ENCODE measurements around the gene MYLK4.

The MYLK4 gene

DNA sequence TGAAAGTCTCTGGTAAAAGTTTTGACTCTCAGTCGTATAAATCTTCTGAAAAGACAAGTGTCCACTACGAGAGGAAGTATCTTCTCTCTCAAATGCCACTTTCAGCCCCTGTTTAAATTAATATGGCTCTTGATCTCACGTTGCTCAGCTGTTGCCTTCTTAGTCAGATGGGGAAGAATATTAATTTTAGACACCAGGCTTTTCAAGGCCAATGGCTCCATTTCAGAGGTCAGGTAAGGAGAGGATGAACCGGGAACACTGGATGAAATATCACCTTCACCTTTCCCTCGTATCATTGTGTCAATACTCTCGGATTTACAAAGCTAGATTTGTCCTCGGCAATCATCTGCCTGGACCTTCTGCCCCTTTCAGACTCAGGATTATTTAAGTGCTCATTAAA is at the start of gene MYLK4:
Gene MYLK4, minus strand, starts transcription at position 91 of the 400 bp plus-strand sequence. CDS start 1,628 bp downstream, outside the sequence.
- no peak for DNase-seq

DNA sequence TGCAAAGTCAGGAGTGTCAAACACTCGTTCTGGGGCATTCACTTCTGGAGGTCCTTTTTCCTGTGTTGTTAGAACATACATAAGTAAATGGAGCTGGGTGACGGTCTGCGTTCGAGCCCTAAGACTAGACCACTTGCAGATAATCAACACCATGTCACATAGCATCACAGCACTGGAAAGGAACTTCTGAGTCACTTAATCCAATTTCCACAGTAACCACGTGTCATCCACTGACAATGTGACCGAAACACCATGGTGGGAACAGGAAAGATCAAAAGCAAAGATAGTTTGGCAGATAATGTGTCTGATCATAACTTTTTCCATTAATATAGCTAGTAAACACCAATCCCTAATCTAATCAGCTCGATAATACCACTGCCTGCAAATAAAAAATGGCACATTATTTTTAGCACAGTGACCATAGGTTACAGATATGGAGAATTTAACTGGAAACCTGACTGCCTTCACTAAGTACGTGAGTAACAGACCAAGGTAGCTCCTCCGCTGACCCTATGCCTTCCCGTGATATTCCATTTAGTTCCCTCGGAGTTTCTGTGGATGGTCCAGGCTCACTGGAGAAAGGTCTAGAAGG is 49.3 kb upstream of the MYLK4 start:
- no peak for DNase-seq

GRCh38 chr6:2798586-2799134 is 47.9 kb upstream of the MYLK4 start:
- DNase-seq = no peak

- no peak for DNase-seq
These were observed 46.9 kb upstream of the MYLK4 start for GRCh38 chr6:2797564-2798031.

DNA sequence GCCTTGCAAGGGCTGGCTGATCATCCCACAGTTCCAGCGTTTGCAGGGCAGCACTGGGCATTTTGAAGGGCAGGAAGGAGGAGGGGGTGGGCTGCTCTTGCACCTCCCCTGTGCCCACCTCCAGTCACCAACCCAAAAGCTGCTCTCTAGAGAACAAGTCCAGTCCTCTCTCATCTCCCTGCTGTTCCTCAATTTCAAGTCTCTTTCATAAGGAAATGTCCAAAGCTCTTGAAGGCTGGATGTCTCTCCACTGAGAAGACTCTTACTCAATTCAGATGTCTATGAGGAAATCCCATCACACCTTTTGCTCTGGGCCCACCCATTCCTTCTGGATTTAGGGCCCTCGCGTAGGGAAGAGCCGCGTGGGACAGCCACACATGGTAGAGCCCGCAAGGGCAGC is 46.1 kb upstream of the MYLK4 start:
- DNase-seq = no peak

- DNase-seq = no peak
These were observed 45.2 kb upstream of the MYLK4 start for GRCh38 chr6:2795956-2796355.

DNA sequence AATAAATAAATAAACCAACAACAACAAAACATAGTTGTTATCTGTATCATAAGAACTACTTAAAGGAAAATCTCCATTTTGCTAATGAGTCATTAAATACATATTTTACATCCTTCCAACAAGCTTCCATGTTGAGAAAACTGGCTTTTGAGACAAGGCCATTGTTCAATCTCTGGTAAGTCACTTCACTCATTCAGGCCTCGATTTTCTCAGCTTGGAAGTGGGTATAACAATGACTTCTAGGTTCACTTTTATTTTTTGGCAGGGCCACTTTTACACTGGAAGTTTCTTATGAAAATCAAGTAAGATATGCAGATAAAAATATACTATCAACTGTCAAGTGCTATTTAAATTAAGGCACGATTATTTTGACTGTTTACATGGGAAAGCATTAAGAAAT is 44.4 kb upstream of the MYLK4 start:
- DNase-seq = no peak

GRCh38 chr6:2794171-2794730 is 43.5 kb upstream of the MYLK4 start:
- no peak for DNase-seq

DNA sequence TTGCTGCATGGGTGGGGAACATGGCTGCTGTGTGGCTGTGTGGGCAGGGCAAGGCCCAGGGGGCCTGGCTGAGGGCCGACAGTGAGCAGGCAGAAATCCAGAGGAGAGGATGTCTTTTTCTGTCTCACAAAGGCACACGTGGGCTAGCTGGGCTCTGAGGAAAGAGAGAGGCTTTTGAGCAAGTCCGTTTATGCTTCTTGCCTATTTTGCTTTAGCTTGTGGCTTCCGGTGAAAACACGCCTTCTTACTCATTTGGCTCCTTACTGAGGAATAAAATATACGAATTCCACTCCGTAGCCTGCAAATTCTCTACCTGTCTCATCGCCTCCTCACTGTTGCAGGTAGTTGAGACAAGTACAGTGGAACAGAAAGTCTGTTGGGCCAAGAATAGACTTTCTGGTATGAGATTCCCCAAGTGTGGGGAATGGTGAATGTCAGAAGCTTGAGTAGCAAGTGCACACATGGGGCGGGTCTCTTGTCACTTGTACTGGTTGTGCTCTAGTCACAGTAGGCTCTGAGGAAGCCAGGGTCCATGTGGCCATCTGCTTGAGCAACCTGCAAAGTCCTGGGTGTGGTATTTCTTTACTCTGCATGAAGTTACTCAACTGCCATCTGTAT is 42.9 kb upstream of the MYLK4 start:
- DNase-seq = no peak

DNA sequence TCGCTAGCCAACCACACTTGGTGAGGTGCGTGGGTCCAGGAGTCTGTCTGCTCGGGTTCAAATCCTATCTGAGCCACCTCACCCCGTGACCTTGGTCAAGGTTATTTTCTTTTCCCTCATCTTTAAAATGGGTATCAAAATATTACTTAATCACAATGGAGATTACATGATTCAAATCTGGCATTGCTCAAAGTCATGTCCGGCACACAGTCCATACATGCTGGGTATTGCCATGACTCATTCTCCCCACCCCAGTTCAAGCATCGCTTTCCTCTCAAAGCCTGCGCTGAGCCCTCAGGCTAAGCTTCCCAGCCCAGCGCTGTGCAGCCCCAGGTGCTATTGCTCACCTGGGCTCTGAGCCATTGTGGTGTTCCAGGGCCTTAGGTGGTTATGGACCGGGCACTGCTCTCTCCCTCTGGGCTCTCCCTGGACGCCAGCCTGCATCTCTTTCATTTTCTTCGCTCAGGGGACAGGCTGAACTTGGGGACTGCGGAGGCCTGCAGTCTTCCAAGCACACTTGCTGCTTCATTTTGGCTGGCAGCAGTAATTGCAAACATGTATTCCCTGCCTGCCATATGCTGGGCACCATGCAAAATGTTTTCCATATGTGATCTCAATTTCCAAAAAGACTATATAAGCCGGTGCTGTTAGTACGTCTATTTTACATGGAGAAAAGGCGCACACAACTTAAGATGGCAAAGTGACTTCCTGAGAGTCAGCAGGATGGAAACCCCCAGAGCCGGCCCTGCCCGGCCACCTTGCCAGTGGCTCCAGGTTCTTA is 41.8 kb upstream of the MYLK4 start:
- DNase-seq = no peak

GRCh38 chr6:2791450-2791974 is 40.8 kb upstream of the MYLK4 start:
- DNase-seq = no peak

DNA sequence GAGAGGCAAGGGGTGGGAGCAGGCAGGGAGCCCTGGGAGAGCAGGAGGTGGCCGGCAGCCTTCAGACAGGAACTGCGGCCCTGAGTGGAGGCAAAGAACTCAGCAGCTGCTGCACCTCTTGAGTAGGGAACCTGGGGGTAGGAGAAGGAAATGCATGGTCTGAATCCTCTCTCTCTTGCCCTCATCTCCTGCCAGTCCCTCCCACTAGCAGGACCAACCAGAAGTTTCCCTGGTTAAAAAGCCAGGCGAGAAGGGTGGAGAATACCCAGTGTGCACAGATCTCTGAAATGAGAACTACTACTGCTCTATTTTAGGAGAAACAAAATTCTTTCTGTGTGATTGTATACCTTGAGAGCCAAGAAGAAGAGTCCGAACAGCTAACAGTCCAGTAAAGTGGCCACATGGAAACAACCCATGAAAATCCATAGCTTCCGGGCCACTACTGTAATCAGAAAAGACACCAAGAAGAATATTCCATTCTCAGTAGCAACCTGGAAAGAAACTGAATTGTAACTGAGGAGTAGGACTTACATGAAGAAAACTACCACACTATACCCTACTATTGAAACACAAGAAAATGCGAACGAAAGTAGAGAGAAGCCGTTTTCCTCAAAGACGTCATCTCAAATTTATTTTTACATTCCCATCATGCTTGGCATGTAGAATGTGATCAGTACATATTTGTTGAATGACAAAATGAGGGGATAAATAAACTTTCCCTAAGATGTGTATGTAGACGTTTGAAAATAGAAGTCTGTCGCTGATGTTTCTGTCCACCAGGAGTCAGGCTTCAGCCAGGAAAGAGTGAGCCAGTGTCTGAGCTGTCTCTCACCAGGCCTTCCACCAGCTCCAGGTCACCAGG is 40.1 kb upstream of the MYLK4 start:
- DNase-seq = peak; percentile 48

- no peak for DNase-seq
These were observed 35.5 kb upstream of the MYLK4 start for GRCh38 chr6:2786269-2786668.

GRCh38 chr6:2784930-2785329 is 34.2 kb upstream of the MYLK4 start:
- DNase-seq = no peak

GRCh38 chr6:2784061-2784460 is 33.3 kb upstream of the MYLK4 start:
- DNase-seq = no peak

DNA sequence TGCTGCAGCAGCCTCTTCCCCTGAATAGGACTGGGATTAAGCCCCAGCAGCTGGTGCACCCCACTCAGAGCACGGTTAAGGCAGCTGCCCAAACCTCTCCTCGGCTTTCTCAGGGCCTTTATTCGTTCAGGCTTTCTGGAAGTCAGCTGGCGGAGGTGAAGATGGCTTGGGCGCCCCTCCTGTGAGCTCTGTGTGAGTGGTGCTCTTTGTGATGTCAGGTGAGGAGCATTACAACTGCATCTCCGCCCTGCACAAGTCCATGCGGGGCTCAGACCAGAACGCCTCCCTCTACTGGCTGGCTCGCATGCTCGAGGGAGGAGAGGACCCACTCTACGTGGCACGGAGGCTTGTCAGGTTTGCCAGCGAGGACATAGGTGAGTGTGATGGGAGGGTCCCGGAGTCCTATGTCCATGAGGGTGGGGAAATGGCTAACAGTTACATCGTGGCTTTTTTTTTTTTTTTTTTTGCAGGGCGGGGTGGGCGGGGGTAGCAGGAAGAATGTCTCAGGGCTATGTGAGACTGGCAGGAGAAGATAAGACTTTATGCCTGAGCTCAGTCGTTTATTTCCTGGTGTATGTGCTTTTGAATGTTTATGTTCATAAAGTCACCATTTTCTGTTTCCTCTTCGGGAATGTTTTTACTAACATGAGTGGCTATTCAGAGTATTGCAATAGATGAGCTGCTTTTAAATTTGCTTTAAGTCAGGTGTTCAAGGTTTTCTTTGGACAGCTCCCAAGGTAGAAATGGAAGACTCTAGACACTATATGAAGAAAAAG is 32.7 kb upstream of the MYLK4 start:
- DNase-seq = no peak

GRCh38 chr6:2782825-2783187 is 32.1 kb upstream of the MYLK4 start:
- no peak for DNase-seq

DNA sequence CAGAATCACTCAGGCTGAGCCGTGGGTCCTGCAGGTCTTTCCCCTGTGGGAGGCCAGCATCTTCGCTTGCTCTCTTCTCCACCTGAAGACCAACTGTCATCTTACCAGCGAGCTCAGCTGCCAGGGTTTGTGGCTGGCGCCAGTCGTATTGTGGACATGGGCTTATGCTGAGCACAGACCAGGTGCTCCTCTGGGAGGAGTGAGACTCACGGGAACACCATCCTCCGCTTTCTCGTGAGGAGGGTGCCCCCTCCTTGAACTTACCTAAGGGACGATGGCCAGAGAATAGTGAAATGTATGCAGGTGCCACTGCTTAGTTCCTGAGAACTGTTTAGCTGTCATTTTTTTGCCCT is 31.6 kb upstream of the MYLK4 start:
- no peak for DNase-seq

- no peak for DNase-seq
These were observed 31.1 kb upstream of the MYLK4 start for GRCh38 chr6:2781685-2782355.

GRCh38 chr6:2780102-2780737 is 29.5 kb upstream of the MYLK4 start:
- no peak for DNase-seq

DNA sequence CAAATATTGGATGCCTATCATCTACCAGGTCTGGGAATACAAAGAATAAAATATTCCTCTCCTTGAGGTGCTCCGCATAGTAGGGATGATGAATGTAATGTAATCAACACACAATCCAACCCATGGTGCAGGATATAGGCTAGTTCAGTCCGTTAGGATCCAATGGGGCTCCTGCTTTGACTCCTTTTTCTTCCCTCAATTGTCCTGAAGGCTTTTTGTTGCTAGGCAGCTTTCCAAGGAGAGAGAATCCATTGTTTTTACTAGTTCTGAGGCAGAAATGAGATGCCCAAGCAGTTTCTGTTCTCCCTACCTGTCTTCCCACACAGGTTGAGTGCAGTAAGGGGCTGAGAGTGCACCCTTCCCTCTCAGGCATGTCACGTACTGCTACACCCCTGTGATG is 26.5 kb upstream of the MYLK4 start:
- DNase-seq = no peak
